ENCODE results near the gene MYL1. TPM values are rescaled to one million over a fixed set of nuclear protein-coding genes. Genes with fewer than 3 reads are reported as not detected.

MYL1 gene
- total RNA-seq (2022; extraction: Qiagen RNA extraction): not detected in 5 replicates

DNA sequence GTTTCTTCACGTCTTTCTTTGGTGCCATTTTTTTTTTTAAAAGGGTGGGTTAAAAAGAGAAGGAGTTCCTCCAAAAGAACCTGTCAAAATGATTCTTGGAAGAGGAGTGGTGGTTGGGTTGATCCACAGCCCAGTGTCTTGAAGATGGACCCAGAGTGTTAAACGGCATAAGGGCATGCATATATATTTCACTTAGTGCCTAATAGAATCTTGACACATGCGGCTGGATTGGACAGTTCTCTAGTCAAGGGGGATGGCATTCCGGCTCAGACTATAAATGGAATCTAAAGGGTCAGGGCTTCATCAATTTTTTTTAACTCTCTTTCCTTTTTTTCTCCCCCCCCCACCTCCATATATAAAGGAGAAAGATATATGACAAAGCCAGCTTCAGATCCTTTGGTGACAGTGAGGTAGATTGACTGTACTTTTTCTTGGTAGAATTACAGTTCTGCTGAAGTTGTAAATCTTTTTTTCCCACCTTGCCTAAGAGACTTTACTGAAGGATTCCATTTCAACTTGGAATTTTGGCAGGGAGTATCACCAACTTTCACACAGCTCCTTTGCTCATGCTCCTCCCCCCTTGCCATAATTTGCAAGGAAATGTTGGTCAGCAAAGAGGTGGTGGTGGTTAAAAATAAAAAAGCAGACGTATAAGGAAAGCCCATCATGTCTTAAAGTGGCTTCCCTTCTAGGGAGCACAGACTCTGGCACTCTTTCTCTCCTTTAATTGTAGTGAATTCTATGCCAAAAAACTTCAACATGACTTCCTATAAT lies at the start of gene MYL1:
Gene MYL1, minus strand, starts transcription at position 160 of the 774 bp plus-strand sequence. Its CDS starts 132 bp downstream, at position 28.

Other genes starting within 250 kb of the MYL1 start
- 0.52 to 1.1 TPM (median 0.67 TPM) in 5 replicates for gene KANSL1L, start 143.8 kb downstream of the MYL1 start, total RNA-seq (2022; extraction: Qiagen RNA extraction)
- 0.06 to 0.14 TPM (median 0.07 TPM) in 3 of 5 replicates, not detected in the others for gene ACADL, start 89.7 kb downstream of the MYL1 start, total RNA-seq (2022; extraction: Qiagen RNA extraction)
- gene LANCL1, start 161.6 kb upstream of the MYL1 start, total RNA-seq (2022; extraction: Qiagen RNA extraction): 18.5 to 32.1 TPM (median 29.7 TPM) in 5 replicates
- 12.6 to 20.9 TPM (median 17.3 TPM) in 5 replicates for gene CPS1, start 241.4 kb upstream of the MYL1 start, total RNA-seq (2022; extraction: Qiagen RNA extraction)

Data from A549 treated with dexamethasone at 1 μM for 4 hours (cell line).